B cell (primary cell): ENCODE data around the gene HES7. TPM values are rescaled to one million over a fixed set of nuclear protein-coding genes. Genes with fewer than 3 reads are reported as not detected.

Source experiments
- ATAC-seq: fragments of 200-7000 bp; cut with Tn5 transposase; one replicate; pipeline ENCODE4 v1.10.0; 2021; ENCODE audit warnings: low read depth, mild to moderate bottlenecking, moderate number of reproducible peaks, moderate library complexity
- CTCF ChIA-PET: fragments of 350-600 bp; sonication (Branson Sonifier 250); formaldehyde crosslinking; loops from one replicate; lab custom pipeline; 2021; ENCODE audit warnings: antibody characterized with exemption, inconsistent platforms; lab: Charles Lee
- POLR2A ChIA-PET: fragments of 350-600 bp; sonication (Branson Sonifier 250); formaldehyde crosslinking; loops from one replicate; lab custom pipeline; 2021; ENCODE audit warnings: antibody characterized with exemption; lab: Charles Lee
- DNase-seq: peaks from one replicate; pipeline ENCODE4 v3.0.0; 2013
- H2AFZ ChIP-seq: 2 replicates; pipeline ENCODE4 v1.6.1; 2012; ENCODE audit warnings: mild to moderate bottlenecking, low read depth, low read length; ENCODE audit not compliant: insufficient read depth, poor library complexity, severe bottlenecking
- H3K27ac ChIP-seq, 2 donors: 1 replicate in 1 of 2; 2 replicates in 1 of 2; pipeline ENCODE4 v1.5.1; 2012 to 2013; ENCODE audit warnings: low read length in 2 of 2, mild to moderate bottlenecking in 2 of 2, moderate library complexity in 1 of 2
- H3K27me3 ChIP-seq, 4 experiments: fragments of 200-600 bp in 1 of 4; sonication (generic) in 1 of 4; replicated peaks in 1 of 4; 1 replicate in 2 of 4; 2 replicates in 2 of 4; pipeline versions ENCODE4 v1.6.1 to v1.7.0; 2013 to 2016; ENCODE audit warnings: low read length in 3 of 4, mild to moderate bottlenecking in 2 of 4, mixed read lengths in 1 of 4, moderate library complexity in 1 of 4; ENCODE audit not compliant: insufficient read depth in 4 of 4, control insufficient read depth in 3 of 4; ENCODE audit errors: control extremely low read depth in 1 of 4
- H3K36me3 ChIP-seq, 2 experiments: replicated peaks in 1 of 2; 1 replicate in 1 of 2; 2 replicates in 1 of 2; pipeline versions ENCODE4 v1.6.1 to v1.7.1; 2013; ENCODE audit warnings: low read length in 1 of 2; ENCODE audit not compliant: insufficient read depth in 2 of 2, control insufficient read depth in 1 of 2; ENCODE audit errors: control extremely low read depth in 1 of 2, extremely low read depth in 1 of 2
- H3K4me1 ChIP-seq, 2 donors: fragments of 200-600 bp in 1 of 2; sonication (generic) in 1 of 2; 1 replicate in 1 of 2; 2 replicates in 1 of 2; pipeline versions ENCODE4 v1.5.1 to v1.6.1; 2013 to 2017; ENCODE audit warnings: low read length in 2 of 2; ENCODE audit not compliant: control insufficient read depth in 2 of 2, insufficient read depth in 2 of 2
- H3K4me2 ChIP-seq: replicated peaks from 2 replicates; pipeline ENCODE3; 2012; ENCODE audit warnings: mild to moderate bottlenecking, low read depth, low read length; ENCODE audit not compliant: poor library complexity, severe bottlenecking
- H3K4me3 ChIP-seq, 5 experiments: fragments of 200-600 bp in 1 of 5; sonication (generic) in 1 of 5; 1 replicate in 3 of 5; 2 replicates in 2 of 5; pipeline versions ENCODE4 v1.5.1 to v1.7.0; 2011 to 2016; ENCODE audit warnings: low read length in 4 of 5, mild to moderate bottlenecking in 4 of 5, low read depth in 2 of 5, control low read depth in 1 of 5, moderate library complexity in 1 of 5; ENCODE audit not compliant: insufficient read depth in 1 of 5; ENCODE audit errors: control extremely low read depth in 1 of 5, extremely low read depth in 1 of 5
- H3K79me2 ChIP-seq: fragments of 200-600 bp; sonication (generic); one replicate; pipeline ENCODE4 v1.6.0; 2016; ENCODE audit warnings: low read length; ENCODE audit not compliant: control insufficient read depth, insufficient read depth
- H3K9ac ChIP-seq: fragments of 200-600 bp; sonication (generic); 2 replicates; pipeline ENCODE4 v1.6.1; 2017; ENCODE audit warnings: mild to moderate bottlenecking, low read length, moderate library complexity
- H3K9me3 ChIP-seq, 3 donors: one replicate each; pipeline versions ENCODE4 v1.6.1 to v1.7.1; 2013; ENCODE audit warnings: low read length in 2 of 3; ENCODE audit not compliant: control insufficient read depth in 2 of 3, insufficient read depth in 1 of 3; ENCODE audit errors: control extremely low read depth in 1 of 3
- H4K20me1 ChIP-seq: 2 replicates; pipeline ENCODE4 v1.6.0; 2012; ENCODE audit warnings: mild to moderate bottlenecking, low read length; ENCODE audit not compliant: insufficient read depth, control insufficient read depth, poor library complexity, severe bottlenecking
- H3K27ac Mint-ChIP-seq: one replicate; pipeline ENCODE4 v1.8.0; 2021; ENCODE audit warnings: mixed read lengths
- H3K27me3 Mint-ChIP-seq: one replicate; pipeline ENCODE4 v1.8.0; 2021; ENCODE audit warnings: mixed read lengths
- H3K4me1 Mint-ChIP-seq: one replicate; pipeline ENCODE4 v1.8.0; 2021; ENCODE audit warnings: mixed read lengths
- H3K4me3 Mint-ChIP-seq: one replicate; pipeline ENCODE4 v1.8.0; 2021; ENCODE audit warnings: mixed read lengths
- H3K9me3 Mint-ChIP-seq: one replicate; pipeline ENCODE4 v1.8.0; 2022; ENCODE audit warnings: mixed read lengths; ENCODE audit not compliant: insufficient read depth
- EZH2 ChIP-seq: IDR thresholded peaks from 2 replicates; pipeline ENCODE4 v1.6.1; 2012; ENCODE audit warnings: borderline replicate concordance, low read depth, mild to moderate bottlenecking, moderate library complexity, low read length; ENCODE audit not compliant: insufficient read depth, poor library complexity, severe bottlenecking
- WGBS: methylation state at CpG from one replicate; pipeline ENCODE4 v1.1.5; 2013; ENCODE audit warnings: missing lambda C conversion rate; ENCODE audit not compliant: insufficient coverage; 5-methylcytosine and 5-hydroxymethylcytosine counted together
- intact Hi-C: fragments of 100-400 bp; cut with micrococcal nuclease; formaldehyde crosslinking; loops from one replicate; pipeline ENCODE4 v1.10.0; 2022
- polyA plus RNA-seq: library from polyadenylated mRNA; depleted of rRNA; stranded (reverse); fragments of >200 nt; gene quantifications from 2 replicates; pipeline ENCODE4 v1.2.3, GENCODE V29; 2012
- total RNA-seq, 2 donors: library from RNA; stranded (reverse); fragments of 120-200 nt in 1 of 2; gene quantifications; 1 replicate in 1 of 2; 2 replicates in 1 of 2; pipeline versions ENCODE4 v1.2.3 to v1.2.4, GENCODE V29; 2013 to 2022
- TF ChIP-seq, protein P1 (sequence below): fragments of 200-600 bp; IDR thresholded peaks from one replicate; pipeline ENCODE4 v1.8.0; 2022; ENCODE audit warnings: antibody characterized with exemption, mild to moderate bottlenecking

HES7 gene
- total and polyA plus RNA-seq, 2 donors (not counting 1 experiment from before 2014, with no cell fraction given) = 0.34 TPM; not detected in 1

DNA sequence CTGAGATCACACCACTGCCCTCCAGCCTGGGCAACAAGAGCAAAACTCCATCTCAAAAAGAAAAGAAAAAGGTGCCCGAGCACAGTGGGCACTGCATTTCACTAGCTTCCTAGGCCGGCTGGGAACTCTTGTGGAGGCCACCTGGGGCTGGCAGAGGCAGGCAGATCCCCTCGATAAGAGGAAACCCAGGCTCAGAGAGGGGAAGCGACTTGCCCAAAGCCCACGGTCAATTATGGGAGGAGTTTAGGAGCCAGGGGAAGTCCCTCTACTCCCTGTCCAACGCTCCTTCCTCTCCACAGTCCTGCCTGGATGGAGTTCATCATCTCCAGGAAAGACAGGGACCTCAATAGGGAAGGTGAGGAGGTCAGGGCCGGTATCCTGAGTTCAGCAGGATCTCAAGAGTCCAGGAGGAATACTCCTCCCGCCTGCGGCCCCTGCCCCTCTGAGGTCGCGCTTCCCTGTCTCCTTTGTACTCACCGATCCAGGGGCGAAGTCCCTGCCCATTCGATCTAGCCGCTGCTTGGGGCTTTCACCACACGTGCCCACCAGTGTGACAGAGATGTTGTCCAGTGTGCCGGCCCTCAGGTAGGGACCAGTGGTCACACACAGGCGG lies 6.4 kb downstream of the HES7 start:
- intact Hi-C loops = loop anchor here (5.0 kb wide), 1 partner anchor 55 kb away; no protein-coding TSS in a partner anchor

More for the DNA sequence above, 6.4 kb downstream of the HES7 start:
- Histone ChIP-seq H3K27me3 (peaks cover 0 to 69% (median 48%) of the 10 kb centered on the region in 4 experiments), H3K4me1 (peaks cover 38 to 46% of the 10 kb centered on the region in 2 donors), H3K27ac (no peak overlapping the region), H4K20me1 (peaks cover 6% of the 10 kb centered on the region), H3K79me2 (no peaks in the 10 kb centered on the region), H3K36me3 (no peaks in the 10 kb centered on the region), H3K4me2 (peak overlapping the region; percentile 91), H3K9me3 (peaks cover 0 to 7% (median 0%) of the 10 kb centered on the region in 3 donors), H3K4me3 (peak overlapping the region in 4 of 5 experiments; percentile 61 to 85 (median 68)), H3K9ac (peak overlapping the region; percentile 72), H2AFZ (peak overlapping the region; percentile 77)
- Mint-ChIP-seq H3K4me3 (peak overlapping the region; percentile 94), H3K27ac (peak overlapping the region; percentile 37), H3K9me3 (no peaks in the 10 kb centered on the region), H3K4me1 (peaks cover 41% of the 10 kb centered on the region), H3K27me3 (peaks cover 58% of the 10 kb centered on the region)
- ATAC-seq (no peak), DNase-seq (peak; percentile 43)
- ChIA-PET POLR2A (interaction anchor here (0.6 kb wide), 1 partner anchor 197 kb away, joined by 3 read pairs; no protein-coding TSS in a partner anchor), CTCF (interaction anchor here (0.6 to 20.5 kb wide), 10 partner anchors 16 to 183 kb away, joined by 3 to 360 read pairs (median 8); no protein-coding TSS in a partner anchor)
- WGBS = 3% methylated on average over 15 of the region's 18 CpGs
- TF ChIP-seq, protein P1, sequence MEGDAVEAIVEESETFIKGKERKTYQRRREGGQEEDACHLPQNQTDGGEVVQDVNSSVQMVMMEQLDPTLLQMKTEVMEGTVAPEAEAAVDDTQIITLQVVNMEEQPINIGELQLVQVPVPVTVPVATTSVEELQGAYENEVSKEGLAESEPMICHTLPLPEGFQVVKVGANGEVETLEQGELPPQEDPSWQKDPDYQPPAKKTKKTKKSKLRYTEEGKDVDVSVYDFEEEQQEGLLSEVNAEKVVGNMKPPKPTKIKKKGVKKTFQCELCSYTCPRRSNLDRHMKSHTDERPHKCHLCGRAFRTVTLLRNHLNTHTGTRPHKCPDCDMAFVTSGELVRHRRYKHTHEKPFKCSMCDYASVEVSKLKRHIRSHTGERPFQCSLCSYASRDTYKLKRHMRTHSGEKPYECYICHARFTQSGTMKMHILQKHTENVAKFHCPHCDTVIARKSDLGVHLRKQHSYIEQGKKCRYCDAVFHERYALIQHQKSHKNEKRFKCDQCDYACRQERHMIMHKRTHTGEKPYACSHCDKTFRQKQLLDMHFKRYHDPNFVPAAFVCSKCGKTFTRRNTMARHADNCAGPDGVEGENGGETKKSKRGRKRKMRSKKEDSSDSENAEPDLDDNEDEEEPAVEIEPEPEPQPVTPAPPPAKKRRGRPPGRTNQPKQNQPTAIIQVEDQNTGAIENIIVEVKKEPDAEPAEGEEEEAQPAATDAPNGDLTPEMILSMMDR = no peak
- no peak for TF ChIP-seq EZH2
